Testis (tissue), 3 donors: Measurements from ENCODE around the gene SMAD7. TPM values are rescaled to one million over a fixed set of nuclear protein-coding genes. Genes with fewer than 3 reads are reported as not detected.

Source experiments
- DNase-seq: peaks from one replicate; pipeline ENCODE4 v3.0.0-alpha.2; 2019
- H3K27ac ChIP-seq, 2 donors: fragments of 200-600 bp; sonication (generic); one replicate each; pipeline ENCODE4 v1.5.1; 2019
- H3K27me3 ChIP-seq: fragments of 200-600 bp; sonication (generic); one replicate; pipeline ENCODE4 v1.5.1; 2019
- H3K36me3 ChIP-seq: fragments of 200-600 bp; sonication (generic); one replicate; pipeline ENCODE4 v1.5.1; 2017; ENCODE audit warnings: low read depth; ENCODE audit errors: missing control alignments
- H3K4me1 ChIP-seq: fragments of 200-600 bp; sonication (generic); one replicate; pipeline ENCODE4 v1.5.1; 2019
- H3K4me3 ChIP-seq, 2 donors: fragments of 200-600 bp; sonication (generic); one replicate each; pipeline ENCODE4 v1.5.1; 2017 to 2019
- H3K9me3 ChIP-seq: fragments of 200-600 bp; sonication (generic); one replicate; pipeline ENCODE4 v1.5.1; 2017
- POLR2A ChIP-seq: fragments of 450-650 bp; IDR thresholded peaks from one replicate; pipeline ENCODE4 v1.6.1; 2017; ENCODE audit warnings: antibody characterized with exemption, mild to moderate bottlenecking, moderate library complexity
- WGBS, 2 donors: methylation state at CpG; one replicate each; pipeline ENCODE4 v1.1.5; 2018; 5-methylcytosine and 5-hydroxymethylcytosine counted together
- intact Hi-C: fragments of 100-400 bp; cut with DNase I; formaldehyde crosslinking; loops from one replicate; pipeline ENCODE4 v1.15.1; 2023; ENCODE audit warnings: low total_unique reads
- polyA plus RNA-seq: library from polyadenylated mRNA; stranded (reverse); fragments of 350-450 nt; fragmentation: Illumina TruSeq; extraction: RNeasy Lipid Tissue Mini Kit (QIAGEN cat#74804); gene quantifications from one replicate; pipeline ENCODE4 v1.2.3, GENCODE V29; 2014; ENCODE audit warnings: low read depth, low replicate concordance; ENCODE audit not compliant: insufficient read depth
- total RNA-seq, 2 donors: library from RNA; depleted of rRNA; stranded (reverse); fragments of >200 nt; gene quantifications; one replicate each; pipeline ENCODE4 v1.2.3, GENCODE V29; 2016
- TF ChIP-seq, protein P1 (sequence below), 3 experiments: fragments of 450-650 bp in 2 of 3; fragments of 200-600 bp in 1 of 3; sonication (generic) in 1 of 3; IDR thresholded peaks; one replicate each; pipeline ENCODE4 v1.5.1; 2016 to 2019; ENCODE audit warnings: antibody characterized with exemption in 3 of 3, mild to moderate bottlenecking in 2 of 3, moderate library complexity in 1 of 3

The SMAD7 gene
- total and polyA plus RNA-seq, 3 donors from 2014 or later: 7.5 to 14.6 (median 9.8) TPM

DNA sequence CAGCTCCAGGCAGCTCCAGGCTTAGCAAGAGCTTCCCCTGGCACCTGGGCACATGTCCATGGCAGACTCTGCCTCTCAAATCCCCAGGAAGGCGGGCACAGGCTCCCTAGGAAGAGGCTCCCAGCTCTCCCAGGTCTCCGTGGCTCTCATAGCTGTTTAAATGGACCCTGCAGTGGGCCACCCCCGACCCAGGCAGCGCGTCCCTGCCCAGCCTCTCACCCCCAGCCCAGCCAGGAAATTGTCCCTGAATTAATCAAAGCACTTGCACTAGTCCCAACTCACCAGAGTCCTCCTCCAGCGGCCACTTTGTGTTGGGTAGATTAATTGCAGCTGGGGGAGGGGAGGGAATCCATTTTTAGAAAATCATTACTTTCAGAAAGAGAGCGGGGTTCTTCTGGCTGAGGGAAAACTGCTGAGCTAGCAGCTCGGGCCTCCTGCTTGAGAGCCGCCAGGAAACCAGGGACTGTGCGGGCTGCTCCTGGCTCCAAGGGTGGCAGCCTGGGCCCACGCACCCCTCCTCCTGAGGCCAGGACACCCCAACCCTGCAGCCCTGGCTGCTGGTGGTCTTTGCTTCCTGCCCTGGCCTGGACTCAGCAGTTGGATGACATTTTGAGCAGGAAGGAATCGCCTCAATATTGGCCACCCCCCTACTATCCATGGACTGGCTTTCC lies 36.0 kb downstream of the SMAD7 start:
- Histone ChIP-seq H3K4me3 (no peak overlapping the region), H3K9me3 (no peaks in the 10 kb centered on the region), H3K36me3 (no peaks in the 10 kb centered on the region), H3K4me1 (no peaks in the 10 kb centered on the region), H3K27ac (no peak overlapping the region), H3K27me3 (no peaks in the 10 kb centered on the region)
- no peak for DNase-seq
- intact Hi-C loops: no loop called here
- 56 to 78% methylated on average over 8 to 12 of the region's 12 CpGs for WGBS, 2 donors
- TF ChIP-seq, protein P1, sequence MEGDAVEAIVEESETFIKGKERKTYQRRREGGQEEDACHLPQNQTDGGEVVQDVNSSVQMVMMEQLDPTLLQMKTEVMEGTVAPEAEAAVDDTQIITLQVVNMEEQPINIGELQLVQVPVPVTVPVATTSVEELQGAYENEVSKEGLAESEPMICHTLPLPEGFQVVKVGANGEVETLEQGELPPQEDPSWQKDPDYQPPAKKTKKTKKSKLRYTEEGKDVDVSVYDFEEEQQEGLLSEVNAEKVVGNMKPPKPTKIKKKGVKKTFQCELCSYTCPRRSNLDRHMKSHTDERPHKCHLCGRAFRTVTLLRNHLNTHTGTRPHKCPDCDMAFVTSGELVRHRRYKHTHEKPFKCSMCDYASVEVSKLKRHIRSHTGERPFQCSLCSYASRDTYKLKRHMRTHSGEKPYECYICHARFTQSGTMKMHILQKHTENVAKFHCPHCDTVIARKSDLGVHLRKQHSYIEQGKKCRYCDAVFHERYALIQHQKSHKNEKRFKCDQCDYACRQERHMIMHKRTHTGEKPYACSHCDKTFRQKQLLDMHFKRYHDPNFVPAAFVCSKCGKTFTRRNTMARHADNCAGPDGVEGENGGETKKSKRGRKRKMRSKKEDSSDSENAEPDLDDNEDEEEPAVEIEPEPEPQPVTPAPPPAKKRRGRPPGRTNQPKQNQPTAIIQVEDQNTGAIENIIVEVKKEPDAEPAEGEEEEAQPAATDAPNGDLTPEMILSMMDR (IDR thresholded peaks at IDR 0.05): no peak
- no peak for TF ChIP-seq POLR2A

GRCh38 chr18:48913775-48914174 lies 37.0 kb downstream of the SMAD7 start:
- no peaks in the 10 kb centered on the region for H3K9me3 ChIP-seq
- no peaks in the 10 kb centered on the region for H3K27me3 ChIP-seq
- H3K36me3 ChIP-seq: no peaks in the 10 kb centered on the region
- no peak overlapping the region for H3K27ac ChIP-seq
- TF ChIP-seq, protein P1 (IDR thresholded peaks at IDR 0.05): no peak
- no peak for TF ChIP-seq POLR2A
- 93 to 98% methylated on average over 3 of the region's 3 CpGs for WGBS, 2 donors
- intact Hi-C loops: no loop called here
- DNase-seq: no peak
- H3K4me1 ChIP-seq: no peaks in the 10 kb centered on the region
- H3K4me3 ChIP-seq: no peak overlapping the region

GRCh38 chr18:48913201-48913600 lies 37.6 kb downstream of the SMAD7 start:
- Histone ChIP-seq H3K4me3 (no peak overlapping the region), H3K27me3 (no peaks in the 10 kb centered on the region), H3K9me3 (no peaks in the 10 kb centered on the region), H3K36me3 (no peaks in the 10 kb centered on the region), H3K4me1 (no peaks in the 10 kb centered on the region), H3K27ac (no peak overlapping the region)
- TF ChIP-seq, protein P1 (IDR thresholded peaks at IDR 0.05): no peak
- no peak for TF ChIP-seq POLR2A
- intact Hi-C loops: no loop called here
- 90 to 97% methylated on average over 5 of the region's 5 CpGs for WGBS, 2 donors
- no peak for DNase-seq

DNA sequence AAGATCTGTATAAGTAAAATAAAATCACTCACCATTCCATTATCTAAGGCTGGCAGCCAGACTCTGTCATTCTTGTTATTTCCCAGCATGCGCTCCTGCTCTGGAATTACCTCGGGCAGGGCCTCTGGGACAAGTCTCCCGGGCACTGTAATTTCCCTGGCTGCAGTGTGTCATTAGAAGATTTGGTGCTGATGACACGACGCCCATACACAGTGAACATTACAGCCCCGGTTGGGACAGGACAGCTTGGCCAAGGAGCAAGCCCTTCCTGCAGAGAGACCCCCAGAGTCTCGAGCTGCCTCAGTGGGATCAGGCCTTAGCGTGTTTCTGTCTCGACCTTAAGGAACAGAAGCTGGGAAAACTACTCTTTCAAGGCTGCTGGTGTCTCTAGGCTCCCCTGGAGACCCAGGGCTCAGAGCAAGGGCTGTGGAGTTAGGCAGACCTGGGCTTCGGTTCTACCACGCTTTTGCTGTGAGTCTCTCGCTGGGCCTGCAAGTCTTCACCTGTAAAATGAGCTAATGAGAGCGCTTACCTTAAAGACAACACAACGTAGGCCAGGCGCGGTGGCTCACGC lies 39.7 kb downstream of the SMAD7 start:
- no peak overlapping the region for H3K27ac ChIP-seq
- H3K27me3 ChIP-seq: no peaks in the 10 kb centered on the region
- H3K4me3 ChIP-seq: no peak overlapping the region
- no peak for DNase-seq
- H3K4me1 ChIP-seq: no peaks in the 10 kb centered on the region
- TF ChIP-seq, protein P1 (IDR thresholded peaks at IDR 0.05): no peak
- TF ChIP-seq POLR2A: no peak
- intact Hi-C loops: no loop called here
- no peaks in the 10 kb centered on the region for H3K9me3 ChIP-seq
- 93 to 95% methylated on average over 11 to 17 of the region's 17 CpGs for WGBS, 2 donors
- H3K36me3 ChIP-seq: no peaks in the 10 kb centered on the region

DNA sequence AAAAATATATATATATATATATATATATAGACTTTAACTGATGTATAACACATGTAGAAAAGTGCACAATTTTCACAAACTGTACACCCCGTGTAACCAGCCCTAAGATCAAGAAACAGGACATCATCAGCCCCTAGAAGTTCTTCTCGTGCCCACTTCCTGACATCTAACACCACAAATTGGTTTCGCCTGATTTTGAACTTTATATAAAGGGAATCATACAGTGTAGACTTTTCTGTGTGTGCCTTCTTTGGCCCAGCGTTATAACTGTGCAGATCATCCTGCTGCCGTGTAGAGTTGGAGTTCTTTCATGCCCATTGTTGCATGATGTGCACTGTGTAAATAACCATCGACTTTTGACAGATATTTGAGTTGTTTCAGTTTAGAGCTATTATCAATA lies 41.0 kb downstream of the SMAD7 start:
- WGBS, 2 donors: 86 to 91% methylated on average over 6 of the region's 6 CpGs
- Histone ChIP-seq H3K4me1 (no peaks in the 10 kb centered on the region), H3K4me3 (no peak overlapping the region), H3K9me3 (no peaks in the 10 kb centered on the region), H3K36me3 (no peaks in the 10 kb centered on the region), H3K27ac (no peak overlapping the region), H3K27me3 (no peaks in the 10 kb centered on the region)
- intact Hi-C loops: no loop called here
- DNase-seq: no peak
- TF ChIP-seq, protein P1 (IDR thresholded peaks at IDR 0.05): no peak
- TF ChIP-seq POLR2A: no peak
